ENCODE measurements around the gene THAP8.

DNA sequence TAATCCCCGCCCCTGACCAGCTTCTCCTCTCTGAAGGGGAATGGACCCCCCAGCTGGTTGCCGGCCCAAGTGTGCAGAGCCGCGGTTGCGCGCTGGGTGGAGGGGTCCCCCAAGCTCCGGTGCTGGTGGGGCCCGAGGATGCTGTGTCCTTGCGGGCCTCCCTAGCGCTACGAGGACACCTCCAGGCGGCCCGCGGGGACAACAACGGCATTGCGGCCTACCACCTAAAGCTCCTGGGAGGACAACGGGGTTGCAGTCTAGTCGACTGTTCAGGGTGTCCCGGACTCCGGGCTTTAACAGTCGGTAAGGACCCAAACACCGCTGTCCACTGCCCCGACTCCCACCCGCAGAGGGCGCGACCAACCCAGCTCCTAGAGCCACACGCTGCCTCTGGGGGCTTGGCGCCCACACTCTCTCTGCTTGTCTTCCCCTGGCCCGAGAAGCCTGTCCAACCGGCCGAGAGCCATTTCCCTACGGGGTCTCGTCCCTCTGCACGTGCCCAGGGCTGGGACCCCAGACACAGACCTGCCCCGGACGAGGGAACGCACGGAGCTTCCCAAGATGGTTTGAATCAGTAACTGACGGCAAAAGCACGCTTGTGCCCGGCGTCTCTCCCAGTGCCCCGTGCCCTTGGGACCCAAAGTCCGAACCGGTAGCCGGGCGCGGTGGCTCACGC lies 60.0 kb downstream of the THAP8 start:
- TF ChIP-seq NRF1 (IDR thresholded peaks at IDR 0.05; ENCODE audit: low read depth, low read length): no peak
- no peak for TF ChIP-seq RFX5 (IDR thresholded peaks at IDR 0.05; ENCODE audit: borderline replicate concordance, low read depth, low read length)
- no peak for TF ChIP-seq GABPA (IDR thresholded peaks at IDR 0.05; ENCODE audit: borderline replicate concordance, insufficient read depth, low read length)
- TF ChIP-seq, protein P1, sequence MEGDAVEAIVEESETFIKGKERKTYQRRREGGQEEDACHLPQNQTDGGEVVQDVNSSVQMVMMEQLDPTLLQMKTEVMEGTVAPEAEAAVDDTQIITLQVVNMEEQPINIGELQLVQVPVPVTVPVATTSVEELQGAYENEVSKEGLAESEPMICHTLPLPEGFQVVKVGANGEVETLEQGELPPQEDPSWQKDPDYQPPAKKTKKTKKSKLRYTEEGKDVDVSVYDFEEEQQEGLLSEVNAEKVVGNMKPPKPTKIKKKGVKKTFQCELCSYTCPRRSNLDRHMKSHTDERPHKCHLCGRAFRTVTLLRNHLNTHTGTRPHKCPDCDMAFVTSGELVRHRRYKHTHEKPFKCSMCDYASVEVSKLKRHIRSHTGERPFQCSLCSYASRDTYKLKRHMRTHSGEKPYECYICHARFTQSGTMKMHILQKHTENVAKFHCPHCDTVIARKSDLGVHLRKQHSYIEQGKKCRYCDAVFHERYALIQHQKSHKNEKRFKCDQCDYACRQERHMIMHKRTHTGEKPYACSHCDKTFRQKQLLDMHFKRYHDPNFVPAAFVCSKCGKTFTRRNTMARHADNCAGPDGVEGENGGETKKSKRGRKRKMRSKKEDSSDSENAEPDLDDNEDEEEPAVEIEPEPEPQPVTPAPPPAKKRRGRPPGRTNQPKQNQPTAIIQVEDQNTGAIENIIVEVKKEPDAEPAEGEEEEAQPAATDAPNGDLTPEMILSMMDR (IDR thresholded peaks at IDR 0.05; ENCODE audit: control extremely low read depth in 1 of 3, insufficient read depth in 1 of 3, low read depth in 1 of 3, low read length in 3 of 3): peak; percentile 51 to 58 (median 55)
- no peak for TF ChIP-seq MAFK (IDR thresholded peaks at IDR 0.05; ENCODE audit: low read depth, low read length)
- no peak for TF ChIP-seq HDAC6 (IDR thresholded peaks at IDR 0.05; ENCODE audit: low read depth, low read length)
- TF ChIP-seq TEAD4 (IDR thresholded peaks at IDR 0.05; ENCODE audit: low read depth, low read length): no peak
- TF ChIP-seq SP1 (IDR thresholded peaks at IDR 0.05; ENCODE audit: low read depth, low read length): no peak
- TF ChIP-seq, protein P2, sequence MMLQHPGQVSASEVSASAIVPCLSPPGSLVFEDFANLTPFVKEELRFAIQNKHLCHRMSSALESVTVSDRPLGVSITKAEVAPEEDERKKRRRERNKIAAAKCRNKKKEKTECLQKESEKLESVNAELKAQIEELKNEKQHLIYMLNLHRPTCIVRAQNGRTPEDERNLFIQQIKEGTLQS (IDR thresholded peaks at IDR 0.05; ENCODE audit: insufficient read depth, low read depth, low read length): no peak
- no peak for TF ChIP-seq EP300 (IDR thresholded peaks at IDR 0.05; ENCODE audit: borderline replicate concordance in 1 of 2, low read depth in 2 of 2, low read length in 2 of 2)
- TF ChIP-seq JUND (IDR thresholded peaks at IDR 0.05; ENCODE audit: low read length): no peak
- TF ChIP-seq POLR2A (IDR thresholded peaks at IDR 0.05; ENCODE audit: control extremely low read depth in 1 of 2, low read depth in 2 of 2, low read length in 2 of 2): no peak
- no peak for TF ChIP-seq BRCA1 (IDR thresholded peaks at IDR 0.05; ENCODE audit: low read depth, low read length)

Data from H1 (cell line).